ENCODE data around the gene LRCH1. TPM values are rescaled to one million over a fixed set of nuclear protein-coding genes. Genes with fewer than 3 reads are reported as not detected.

Gene LRCH1
- polyA plus RNA-seq, 1 of the 3 experiments (the other 2 are of a cell fraction): 5.5 TPM

- TF ChIP-seq REST (IDR thresholded peaks at IDR 0.05; ENCODE audit: low read depth, low read length) (no peak), POLR2AphosphoS5 (IDR thresholded peaks at IDR 0.05; ENCODE audit: low read depth, low read length) (no peak), TAF1 (IDR thresholded peaks at IDR 0.05; ENCODE audit: borderline replicate concordance, low read depth, low read length) (no peak), RCOR1 (IDR thresholded peaks at IDR 0.05; ENCODE audit: low read length) (no peak)
- TF ChIP-seq, protein P1, sequence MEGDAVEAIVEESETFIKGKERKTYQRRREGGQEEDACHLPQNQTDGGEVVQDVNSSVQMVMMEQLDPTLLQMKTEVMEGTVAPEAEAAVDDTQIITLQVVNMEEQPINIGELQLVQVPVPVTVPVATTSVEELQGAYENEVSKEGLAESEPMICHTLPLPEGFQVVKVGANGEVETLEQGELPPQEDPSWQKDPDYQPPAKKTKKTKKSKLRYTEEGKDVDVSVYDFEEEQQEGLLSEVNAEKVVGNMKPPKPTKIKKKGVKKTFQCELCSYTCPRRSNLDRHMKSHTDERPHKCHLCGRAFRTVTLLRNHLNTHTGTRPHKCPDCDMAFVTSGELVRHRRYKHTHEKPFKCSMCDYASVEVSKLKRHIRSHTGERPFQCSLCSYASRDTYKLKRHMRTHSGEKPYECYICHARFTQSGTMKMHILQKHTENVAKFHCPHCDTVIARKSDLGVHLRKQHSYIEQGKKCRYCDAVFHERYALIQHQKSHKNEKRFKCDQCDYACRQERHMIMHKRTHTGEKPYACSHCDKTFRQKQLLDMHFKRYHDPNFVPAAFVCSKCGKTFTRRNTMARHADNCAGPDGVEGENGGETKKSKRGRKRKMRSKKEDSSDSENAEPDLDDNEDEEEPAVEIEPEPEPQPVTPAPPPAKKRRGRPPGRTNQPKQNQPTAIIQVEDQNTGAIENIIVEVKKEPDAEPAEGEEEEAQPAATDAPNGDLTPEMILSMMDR (IDR thresholded peaks at IDR 0.05): no peak
These were observed 132.2 kb downstream of the LRCH1 start (continued) for GRCh38 chr13:46685006-46685730.

GRCh38 chr13:46686171-46686570 is 133.2 kb downstream of the LRCH1 start:
- H3K36me3 ChIP-seq (replicated peaks in 1 of 2; ENCODE audit: control insufficient read depth in 1 of 2, insufficient read depth in 2 of 2, low read length in 1 of 2): peaks cover 2 to 24% of the 10 kb centered on the region in 2 experiments
- DNase-seq: no peak
- H3K79me2 ChIP-seq (ENCODE audit: insufficient read depth): peaks cover 4% of the 10 kb centered on the region; the same call in 1 of the 2 replicates
- no peaks in the 10 kb centered on the region for H3F3A ChIP-seq (replicated peaks; ENCODE audit: insufficient read depth)
- peak overlapping the region in 1 of 2 experiments; percentile 22; a peak in 2 of 4 replicates for H3K27ac ChIP-seq (ENCODE audit: low read depth in 2 of 2, low read length in 1 of 2)
- POLR2A ChIA-PET: no interaction called here
- H4K20me1 ChIP-seq (ENCODE audit: insufficient read depth): no peaks in the 10 kb centered on the region
- TF ChIP-seq FOXM1 (IDR thresholded peaks at IDR 0.05; ENCODE audit: low read depth) (no peak), TAF1 (IDR thresholded peaks at IDR 0.05; ENCODE audit: borderline replicate concordance, low read depth, low read length) (no peak), RFX5 (IDR thresholded peaks at IDR 0.05; ENCODE audit: low read length) (no peak), GABPA (IDR thresholded peaks at IDR 0.05; ENCODE audit: low read depth) (no peak), RAD21 (IDR thresholded peaks at IDR 0.05; ENCODE audit: low read length) (no peak), FOSL2 (IDR thresholded peaks at IDR 0.05; ENCODE audit: borderline replicate concordance, low read depth) (no peak), EZH2phosphoT487 (IDR thresholded peaks at IDR 0.05; ENCODE audit: borderline replicate concordance, low read depth) (no peak), NFIC (IDR thresholded peaks at IDR 0.05; ENCODE audit: borderline replicate concordance) (no peak), SIN3A (IDR thresholded peaks at IDR 0.05; ENCODE audit: borderline replicate concordance, low read depth, low read length) (no peak)
- TF ChIP-seq, protein P1 (IDR thresholded peaks at IDR 0.05): no peak
- TF ChIP-seq, protein P2, sequence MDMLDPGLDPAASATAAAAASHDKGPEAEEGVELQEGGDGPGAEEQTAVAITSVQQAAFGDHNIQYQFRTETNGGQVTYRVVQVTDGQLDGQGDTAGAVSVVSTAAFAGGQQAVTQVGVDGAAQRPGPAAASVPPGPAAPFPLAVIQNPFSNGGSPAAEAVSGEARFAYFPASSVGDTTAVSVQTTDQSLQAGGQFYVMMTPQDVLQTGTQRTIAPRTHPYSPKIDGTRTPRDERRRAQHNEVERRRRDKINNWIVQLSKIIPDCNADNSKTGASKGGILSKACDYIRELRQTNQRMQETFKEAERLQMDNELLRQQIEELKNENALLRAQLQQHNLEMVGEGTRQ (IDR thresholded peaks at IDR 0.05; ENCODE audit: borderline replicate concordance, low read depth, low read length): no peak
- TF ChIP-seq, protein P3, sequence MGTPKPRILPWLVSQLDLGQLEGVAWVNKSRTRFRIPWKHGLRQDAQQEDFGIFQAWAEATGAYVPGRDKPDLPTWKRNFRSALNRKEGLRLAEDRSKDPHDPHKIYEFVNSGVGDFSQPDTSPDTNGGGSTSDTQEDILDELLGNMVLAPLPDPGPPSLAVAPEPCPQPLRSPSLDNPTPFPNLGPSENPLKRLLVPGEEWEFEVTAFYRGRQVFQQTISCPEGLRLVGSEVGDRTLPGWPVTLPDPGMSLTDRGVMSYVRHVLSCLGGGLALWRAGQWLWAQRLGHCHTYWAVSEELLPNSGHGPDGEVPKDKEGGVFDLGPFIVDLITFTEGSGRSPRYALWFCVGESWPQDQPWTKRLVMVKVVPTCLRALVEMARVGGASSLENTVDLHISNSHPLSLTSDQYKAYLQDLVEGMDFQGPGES (IDR thresholded peaks at IDR 0.05; ENCODE audit: low read depth, low read length): no peak
- H3K9me2 ChIP-seq: no peaks in the 10 kb centered on the region
- H3K27me3 ChIP-seq (ENCODE audit: insufficient read depth): no peaks in the 10 kb centered on the region
- no peak overlapping the region for H2AFZ ChIP-seq (ENCODE audit: low read depth)
- CTCF ChIA-PET: no interaction called here
- peaks cover 39 to 50% of the 10 kb centered on the region in 2 experiments; a peak in 3 of 4 replicates for H3K4me1 ChIP-seq (ENCODE audit: control insufficient read depth in 1 of 2, insufficient read depth in 2 of 2, low read depth in 1 of 2, low read length in 1 of 2)
- no peak overlapping the region for H3K4me3 ChIP-seq (ENCODE audit: low read depth in 2 of 2, low read length in 1 of 2)
- H3K9me3 ChIP-seq: no peaks in the 10 kb centered on the region
- WGBS (ENCODE audit: low lambda C conversion rate): 76% methylated on average over 4 of the region's 4 CpGs
- no peak overlapping the region for H3K9ac ChIP-seq
- H3K4me2 ChIP-seq: no peak overlapping the region

All from SK-N-SH (cell line).